NT2/D1 (cell line): Measurements from ENCODE around the gene DROSHA.

Experiments used
- DNase-seq: peaks from one replicate; pipeline ENCODE4 v3.0.0-alpha.2; 2011; ENCODE audit warnings: low read depth, low spot score
- H3K27me3 ChIP-seq: 2 replicates; pipeline ENCODE4 v1.6.0; 2011; ENCODE audit warnings: mild to moderate bottlenecking; ENCODE audit not compliant: insufficient read length, insufficient read depth
- H3K36me3 ChIP-seq: 2 replicates; pipeline ENCODE4 v1.6.1; 2011; ENCODE audit warnings: mild to moderate bottlenecking, low read length, mixed read lengths; ENCODE audit not compliant: insufficient read depth, insufficient read length
- H3K4me1 ChIP-seq: 2 replicates; pipeline ENCODE4 v1.5.1; 2011; ENCODE audit not compliant: insufficient read depth, insufficient read length
- H3K4me3 ChIP-seq: 2 replicates; pipeline ENCODE4 v1.5.1; 2011; ENCODE audit warnings: low read depth; ENCODE audit not compliant: insufficient read length
- H3K9ac ChIP-seq: 2 replicates; pipeline ENCODE4 v1.6.0; 2011; ENCODE audit warnings: low read depth; ENCODE audit not compliant: insufficient read length
- H3K9me3 ChIP-seq: 2 replicates; pipeline ENCODE4 v1.5.1; 2011; ENCODE audit warnings: mild to moderate bottlenecking, low read length; ENCODE audit not compliant: insufficient read depth
- SUZ12 ChIP-seq: IDR thresholded peaks from 2 replicates; pipeline ENCODE4 v1.6.1; 2011; ENCODE audit not compliant: insufficient read length, insufficient read depth; ENCODE audit errors: extremely low read depth
- YY1 ChIP-seq: IDR thresholded peaks from 2 replicates; pipeline ENCODE4 v1.6.1; 2011; ENCODE audit not compliant: insufficient read length, insufficient read depth
- ZNF274 ChIP-seq: IDR thresholded peaks from 2 replicates; pipeline ENCODE4 v1.6.1; 2011; ENCODE audit warnings: mild to moderate bottlenecking, low read depth, low read length

Gene DROSHA

DNA sequence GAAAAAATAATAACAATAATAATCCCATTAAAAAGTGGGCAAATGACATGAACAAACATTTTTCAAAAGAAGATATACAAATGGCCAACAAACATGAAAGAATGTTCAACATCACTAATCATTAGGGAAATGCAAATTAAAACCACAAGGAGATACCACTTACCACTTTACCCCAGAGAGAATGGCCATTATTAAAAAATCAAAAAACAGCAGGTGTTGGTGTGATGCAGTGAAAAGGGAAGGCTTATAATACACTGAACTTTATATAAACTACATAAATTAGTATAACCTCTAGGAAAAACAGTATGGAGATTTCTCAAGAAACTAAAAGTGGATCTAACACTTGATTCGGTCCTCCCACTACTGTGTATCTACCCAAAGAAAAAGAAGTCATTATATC, 81.9 kb downstream of the DROSHA start:
- no peak for DNase-seq
- peaks cover 25% of the 10 kb centered on the region for H3K36me3 ChIP-seq
- H3K9me3 ChIP-seq: no peaks in the 10 kb centered on the region
- no peaks in the 10 kb centered on the region for H3K27me3 ChIP-seq
- no peak overlapping the region for H3K4me3 ChIP-seq
- no peaks in the 10 kb centered on the region for H3K4me1 ChIP-seq
- TF ChIP-seq YY1 (no peak), ZNF274 (no peak)
- no peak overlapping the region for H3K9ac ChIP-seq

DNA sequence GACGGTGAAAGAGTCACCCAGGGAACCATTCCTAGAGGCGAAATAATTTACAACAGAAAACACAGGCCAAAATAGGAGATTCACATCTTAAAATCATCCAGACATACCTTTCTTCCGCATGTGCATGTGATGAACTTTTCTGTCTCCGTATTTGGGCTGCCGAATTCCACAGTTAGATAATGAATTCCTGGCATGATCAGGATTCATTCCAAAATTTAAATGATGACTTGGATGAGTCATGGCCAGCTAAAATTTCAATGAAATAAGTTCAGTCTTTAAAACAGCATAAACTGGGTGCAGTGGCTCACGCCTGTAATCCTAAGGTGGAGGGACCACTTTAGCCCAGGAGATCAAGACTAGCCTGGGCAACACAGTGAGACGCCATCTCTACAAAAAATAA, 82.7 kb downstream of the DROSHA start:
- no peak overlapping the region for H3K9ac ChIP-seq
- no peaks in the 10 kb centered on the region for H3K9me3 ChIP-seq
- H3K27me3 ChIP-seq: no peaks in the 10 kb centered on the region
- H3K36me3 ChIP-seq: peaks cover 25% of the 10 kb centered on the region
- H3K4me1 ChIP-seq: no peaks in the 10 kb centered on the region
- DNase-seq: no peak
- TF ChIP-seq SUZ12: no peak
- TF ChIP-seq YY1: no peak
- no peak for TF ChIP-seq ZNF274
- no peak overlapping the region for H3K4me3 ChIP-seq

DNA sequence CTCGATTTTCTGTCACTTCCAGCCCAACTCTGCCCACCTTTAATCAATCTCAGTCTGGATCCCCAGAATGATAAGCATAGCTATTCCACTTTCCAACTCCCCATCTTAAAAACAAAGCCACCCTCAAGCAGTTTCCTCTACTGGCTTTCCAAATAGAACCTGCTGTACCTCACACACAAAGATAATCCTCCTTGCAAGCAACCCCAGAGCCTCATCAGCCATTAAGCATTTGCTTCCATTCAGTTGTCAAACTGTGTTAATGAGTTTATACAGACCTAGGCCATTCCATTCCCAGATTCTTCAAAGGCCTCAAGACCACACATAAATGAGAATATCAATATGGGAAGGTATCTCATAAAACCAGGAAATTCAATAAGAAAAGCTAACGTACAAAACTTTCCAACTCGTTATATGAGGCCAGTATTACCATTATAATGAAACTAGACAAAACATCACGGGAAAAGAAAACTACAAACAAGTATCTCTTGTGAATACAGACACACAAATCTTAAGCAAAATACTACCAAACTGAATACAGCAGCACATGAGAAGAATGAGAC, 86.8 kb downstream of the DROSHA start:
- Histone ChIP-seq H3K9me3 (no peaks in the 10 kb centered on the region), H3K9ac (no peak overlapping the region), H3K4me3 (no peak overlapping the region), H3K4me1 (no peaks in the 10 kb centered on the region), H3K27me3 (no peaks in the 10 kb centered on the region), H3K36me3 (peaks cover 31% of the 10 kb centered on the region)
- DNase-seq: peak; percentile 18
- no peak for TF ChIP-seq ZNF274
- TF ChIP-seq YY1: no peak
- TF ChIP-seq SUZ12: no peak

DNA sequence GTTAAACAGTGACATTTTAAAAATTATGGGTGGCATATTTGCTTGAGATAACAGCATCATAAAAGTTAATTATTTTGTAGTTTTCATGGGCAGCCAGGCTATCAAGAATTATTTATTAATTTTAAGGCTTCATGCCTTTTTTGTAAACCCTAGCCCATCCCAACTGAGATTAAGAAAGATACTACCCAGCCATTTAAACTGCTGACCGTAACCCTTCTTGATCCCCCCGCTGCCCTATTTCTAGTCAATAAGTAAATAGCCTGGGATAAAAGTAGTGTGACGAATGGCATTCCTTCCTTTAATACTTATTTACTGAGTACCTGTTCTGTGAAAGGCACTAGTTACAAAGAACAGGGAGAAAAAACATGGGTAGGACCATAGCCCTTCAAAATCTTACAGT, 88.3 kb downstream of the DROSHA start:
- TF ChIP-seq ZNF274 (no peak), YY1 (no peak), SUZ12 (no peak)
- no peaks in the 10 kb centered on the region for H3K9me3 ChIP-seq
- no peak overlapping the region for H3K9ac ChIP-seq
- H3K4me3 ChIP-seq: no peak overlapping the region
- DNase-seq: no peak
- H3K27me3 ChIP-seq: no peaks in the 10 kb centered on the region
- H3K36me3 ChIP-seq: peaks cover 25% of the 10 kb centered on the region
- no peaks in the 10 kb centered on the region for H3K4me1 ChIP-seq

DNA sequence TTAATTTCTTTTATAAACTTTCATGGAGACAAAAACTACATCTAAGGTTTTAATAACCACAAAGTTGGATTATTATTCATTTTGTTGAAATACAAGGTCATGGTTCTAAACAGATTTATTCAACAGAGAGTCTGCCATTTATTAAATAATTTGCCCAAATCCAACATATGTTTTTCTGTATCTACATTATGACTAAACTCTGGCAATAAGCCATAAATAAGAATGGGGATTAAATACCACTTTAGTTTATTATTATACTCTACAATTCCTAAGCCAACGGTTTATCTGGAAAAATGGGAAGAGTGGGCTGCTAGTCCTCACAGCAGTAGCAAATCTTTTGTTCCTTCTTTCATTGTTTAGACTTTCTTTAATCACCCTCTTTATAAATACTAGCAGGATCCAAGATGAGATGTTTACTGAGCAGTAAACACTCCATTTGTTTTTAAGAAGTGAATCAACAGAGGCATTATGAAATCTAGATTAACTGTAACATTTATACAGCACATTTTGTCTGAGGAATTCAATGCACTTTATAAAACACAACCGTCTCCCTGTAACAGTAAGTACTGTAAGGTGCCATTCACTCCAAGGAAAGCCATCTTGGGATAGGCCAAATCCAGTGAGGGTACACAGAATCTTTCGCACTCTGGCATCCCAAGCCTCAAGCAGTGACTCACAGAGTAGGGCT, 89.7 kb downstream of the DROSHA start:
- Histone ChIP-seq H3K36me3 (peaks cover 21% of the 10 kb centered on the region), H3K4me3 (no peak overlapping the region), H3K27me3 (no peaks in the 10 kb centered on the region), H3K4me1 (no peaks in the 10 kb centered on the region), H3K9ac (no peak overlapping the region), H3K9me3 (no peaks in the 10 kb centered on the region)
- TF ChIP-seq SUZ12: no peak
- TF ChIP-seq YY1: no peak
- no peak for TF ChIP-seq ZNF274
- DNase-seq: no peak

DNA sequence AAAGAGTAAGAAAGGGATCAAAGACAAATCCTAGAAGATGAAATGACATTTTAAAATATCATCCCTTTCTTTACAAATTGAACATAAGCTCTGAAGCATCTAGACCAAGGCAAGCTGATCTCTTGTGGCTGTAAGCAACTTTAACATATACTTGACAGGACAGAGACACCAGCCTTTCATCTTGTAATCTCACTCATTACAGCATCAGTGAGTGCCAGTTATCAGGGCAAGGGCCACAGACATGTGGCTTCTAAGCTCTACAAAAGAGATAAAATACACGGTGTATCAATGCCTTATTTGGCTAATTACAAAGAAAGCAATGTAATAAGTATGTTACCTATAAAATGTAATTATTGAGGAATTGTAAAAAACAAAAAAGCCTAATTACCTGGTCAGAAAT, 95.0 kb downstream of the DROSHA start:
- H3K9me3 ChIP-seq: no peaks in the 10 kb centered on the region
- H3K4me3 ChIP-seq: no peak overlapping the region
- H3K36me3 ChIP-seq: peaks cover 39% of the 10 kb centered on the region
- H3K9ac ChIP-seq: no peak overlapping the region
- H3K4me1 ChIP-seq: no peaks in the 10 kb centered on the region
- TF ChIP-seq ZNF274: no peak
- TF ChIP-seq SUZ12: no peak
- TF ChIP-seq YY1: no peak
- no peak for DNase-seq
- no peaks in the 10 kb centered on the region for H3K27me3 ChIP-seq

DNA sequence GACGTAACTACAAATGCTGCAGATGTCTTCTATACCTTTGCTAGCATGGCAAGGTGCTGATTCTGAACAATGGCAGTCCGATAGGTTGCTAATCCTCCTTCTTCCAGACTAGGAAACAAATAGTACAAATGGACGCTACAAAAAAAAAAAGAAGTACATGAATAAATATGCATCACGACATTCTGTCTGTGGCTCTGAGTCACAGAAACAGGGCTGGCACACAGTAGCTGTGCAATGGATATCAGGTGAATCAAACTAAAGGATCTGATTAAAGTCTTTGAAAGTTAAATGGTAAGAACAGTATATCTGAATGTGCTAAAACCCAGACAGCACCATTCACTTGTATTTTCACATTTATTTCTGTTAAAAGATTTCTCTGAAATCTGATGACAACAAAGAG, 96.2 kb downstream of the DROSHA start:
- no peak overlapping the region for H3K9ac ChIP-seq
- H3K9me3 ChIP-seq: no peaks in the 10 kb centered on the region
- TF ChIP-seq SUZ12 (no peak), YY1 (no peak), ZNF274 (no peak)
- H3K27me3 ChIP-seq: no peaks in the 10 kb centered on the region
- no peak for DNase-seq
- peaks cover 37% of the 10 kb centered on the region for H3K36me3 ChIP-seq
- H3K4me1 ChIP-seq: no peaks in the 10 kb centered on the region
- no peak overlapping the region for H3K4me3 ChIP-seq
